Activated CD4-positive, alpha-beta T cell treated with anti-CD3 and anti-CD28 coated beads, Interleukin-2, amount 10 ng/mL, durations not matched to agents 24 days and 14 days (primary cell): ENCODE results near the gene PRKCA. TPM values are rescaled to one million over a fixed set of nuclear protein-coding genes. Genes with fewer than 3 reads are reported as not detected.

Source experiments
- DNase-seq: peaks from one replicate; pipeline ENCODE4 v3.0.0; 2022
- H3K27ac Mint-ChIP-seq: one replicate; pipeline ENCODE4 v1.8.0; 2022; ENCODE audit warnings: mild to moderate bottlenecking, mixed read lengths
- H3K27me3 Mint-ChIP-seq: one replicate; pipeline ENCODE4 v1.8.0; 2022; ENCODE audit warnings: mixed read lengths
- H3K36me3 Mint-ChIP-seq: one replicate; pipeline ENCODE4 v1.8.0; 2022; ENCODE audit warnings: low read depth, mild to moderate bottlenecking, mixed read lengths
- H3K4me1 Mint-ChIP-seq: one replicate; pipeline ENCODE4 v1.8.0; 2021; ENCODE audit warnings: mixed read lengths
- H3K4me3 Mint-ChIP-seq: one replicate; pipeline ENCODE4 v1.8.0; 2022; ENCODE audit warnings: mild to moderate bottlenecking, moderate library complexity, mixed read lengths
- H3K9me3 Mint-ChIP-seq: one replicate; pipeline ENCODE4 v1.8.0; 2021; ENCODE audit warnings: mixed read lengths
- intact Hi-C: fragments of 100-400 bp; cut with micrococcal nuclease; formaldehyde crosslinking; loops from one replicate; pipeline ENCODE4 v1.15.1; 2023
- total RNA-seq: library from RNA; stranded (reverse); gene quantifications from 2 replicates; pipeline ENCODE4 v1.2.3, GENCODE V29; 2022

Gene PRKCA
- total RNA-seq, 1 donor from 2014 or later: 164 TPM

GRCh38 chr17:66637491-66637890, 335.1 kb downstream of the PRKCA start:
- intact Hi-C loops: loop anchor here (10.0 kb wide), 2 partner anchors 93 to 243 kb away; no protein-coding TSS in a partner anchor
- Mint-ChIP-seq H3K9me3 (no peaks in the 10 kb centered on the region), H3K4me1 (peaks cover 51% of the 10 kb centered on the region), H3K36me3 (peaks cover 27% of the 10 kb centered on the region), H3K4me3 (no peak overlapping the region), H3K27me3 (no peaks in the 10 kb centered on the region), H3K27ac (no peak overlapping the region)
- no peak for DNase-seq

GRCh38 chr17:66638707-66639479, 336.5 kb downstream of the PRKCA start:
- intact Hi-C loops: loop anchor here (10.0 kb wide), 2 partner anchors 94 to 244 kb away; no protein-coding TSS in a partner anchor
- DNase-seq: no peak
- H3K36me3 Mint-ChIP-seq: peaks cover 34% of the 10 kb centered on the region
- H3K9me3 Mint-ChIP-seq: no peaks in the 10 kb centered on the region
- no peaks in the 10 kb centered on the region for H3K27me3 Mint-ChIP-seq
- no peak overlapping the region for H3K4me3 Mint-ChIP-seq
- peak overlapping the region; percentile 74 for H3K27ac Mint-ChIP-seq
- H3K4me1 Mint-ChIP-seq: peaks cover 41% of the 10 kb centered on the region

GRCh38 chr17:66643815-66644710, 341.6 kb downstream of the PRKCA start:
- H3K36me3 Mint-ChIP-seq: peaks cover 52% of the 10 kb centered on the region
- intact Hi-C loops: no loop called here

GRCh38 chr17:66645259-66645658, 342.8 kb downstream of the PRKCA start:
- H3K4me1 Mint-ChIP-seq: peaks cover 21% of the 10 kb centered on the region
- no peaks in the 10 kb centered on the region for H3K9me3 Mint-ChIP-seq
- no peak for DNase-seq
- no peaks in the 10 kb centered on the region for H3K27me3 Mint-ChIP-seq
- intact Hi-C loops: no loop called here
- peaks cover 61% of the 10 kb centered on the region for H3K36me3 Mint-ChIP-seq
- H3K4me3 Mint-ChIP-seq: no peak overlapping the region
- H3K27ac Mint-ChIP-seq: no peak overlapping the region

More at GRCh38 chr17:66643815-66644710, 341.6 kb downstream of the PRKCA start:
- Mint-ChIP-seq H3K27me3 (no peaks in the 10 kb centered on the region), H3K27ac (peak overlapping the region; percentile 2), H3K9me3 (no peaks in the 10 kb centered on the region), H3K4me1 (peaks cover 10% of the 10 kb centered on the region), H3K4me3 (no peak overlapping the region)
- DNase-seq: no peak

GRCh38 chr17:66647391-66647983, 345.1 kb downstream of the PRKCA start:
- intact Hi-C loops: no loop called here
- Mint-ChIP-seq H3K27ac (no peak overlapping the region), H3K9me3 (no peaks in the 10 kb centered on the region), H3K36me3 (peaks cover 67% of the 10 kb centered on the region), H3K27me3 (no peaks in the 10 kb centered on the region), H3K4me3 (no peak overlapping the region), H3K4me1 (peaks cover 30% of the 10 kb centered on the region)
- no peak for DNase-seq

- H3K4me1 Mint-ChIP-seq: peaks cover 45% of the 10 kb centered on the region
- H3K9me3 Mint-ChIP-seq: peaks cover 4% of the 10 kb centered on the region
- H3K36me3 Mint-ChIP-seq: peaks cover 77% of the 10 kb centered on the region
- H3K27me3 Mint-ChIP-seq: no peaks in the 10 kb centered on the region
- peak overlapping the region; percentile 5 for H3K4me3 Mint-ChIP-seq
- intact Hi-C loops: no loop called here
- DNase-seq: no peak
- no peak overlapping the region for H3K27ac Mint-ChIP-seq
Observed at GRCh38 chr17:66649818-66650543, 347.6 kb downstream of the PRKCA start.

GRCh38 chr17:66650544-66650877, 348.1 kb downstream of the PRKCA start:
- Mint-ChIP-seq H3K27me3 (no peaks in the 10 kb centered on the region), H3K4me1 (peaks cover 49% of the 10 kb centered on the region), H3K4me3 (no peak overlapping the region), H3K9me3 (peaks cover 4% of the 10 kb centered on the region), H3K27ac (peak overlapping the region; percentile 38), H3K36me3 (peaks cover 77% of the 10 kb centered on the region)
- intact Hi-C loops: no loop called here
- DNase-seq: no peak

- H3K4me3 Mint-ChIP-seq: peak overlapping the region; percentile 47
- intact Hi-C loops: loop anchor here (1.0 to 2.0 kb wide), 2 partner anchors 14 to 20 kb away; no protein-coding TSS in a partner anchor
- peaks cover 15% of the 10 kb centered on the region for H3K9me3 Mint-ChIP-seq
Observed at GRCh38 chr17:66652840-66653507, 350.6 kb downstream of the PRKCA start.

GRCh38 chr17:66654106-66654740, 351.8 kb downstream of the PRKCA start:
- intact Hi-C loops: no loop called here
- Mint-ChIP-seq H3K27ac (peak overlapping the region; percentile 34), H3K4me3 (no peak overlapping the region), H3K9me3 (peaks cover 15% of the 10 kb centered on the region), H3K36me3 (peaks cover 92% of the 10 kb centered on the region), H3K27me3 (no peaks in the 10 kb centered on the region), H3K4me1 (peaks cover 60% of the 10 kb centered on the region)
- no peak for DNase-seq

More at GRCh38 chr17:66652840-66653507, 350.6 kb downstream of the PRKCA start:
- Mint-ChIP-seq H3K4me1 (peaks cover 61% of the 10 kb centered on the region), H3K27ac (peak overlapping the region; percentile 86), H3K36me3 (peaks cover 85% of the 10 kb centered on the region), H3K27me3 (no peaks in the 10 kb centered on the region)
- DNase-seq: peak; percentile 70

- H3K27ac Mint-ChIP-seq: peak overlapping the region; percentile 34
- H3K27me3 Mint-ChIP-seq: no peaks in the 10 kb centered on the region
- intact Hi-C loops: no loop called here
- peaks cover 90% of the 10 kb centered on the region for H3K36me3 Mint-ChIP-seq
- no peak for DNase-seq
- H3K4me3 Mint-ChIP-seq: no peak overlapping the region
- peaks cover 54% of the 10 kb centered on the region for H3K4me1 Mint-ChIP-seq
- H3K9me3 Mint-ChIP-seq: peaks cover 17% of the 10 kb centered on the region
Observed at GRCh38 chr17:66654764-66655163, 352.4 kb downstream of the PRKCA start.

- H3K27me3 Mint-ChIP-seq: no peaks in the 10 kb centered on the region
- peak overlapping the region; percentile 9 for H3K4me3 Mint-ChIP-seq
- H3K9me3 Mint-ChIP-seq: peaks cover 20% of the 10 kb centered on the region
- no peak for DNase-seq
- H3K27ac Mint-ChIP-seq: peak overlapping the region; percentile 80
- intact Hi-C loops: no loop called here
- H3K4me1 Mint-ChIP-seq: peaks cover 51% of the 10 kb centered on the region
- H3K36me3 Mint-ChIP-seq: peaks cover 90% of the 10 kb centered on the region
Observed at GRCh38 chr17:66655461-66655860, 353.0 kb downstream of the PRKCA start.

- Mint-ChIP-seq H3K9me3 (peaks cover 20% of the 10 kb centered on the region), H3K4me1 (peaks cover 48% of the 10 kb centered on the region), H3K36me3 (peaks cover 87% of the 10 kb centered on the region), H3K4me3 (peak overlapping the region; percentile 9), H3K27ac (peak overlapping the region; percentile 80), H3K27me3 (no peaks in the 10 kb centered on the region)
- intact Hi-C loops: loop anchor here (1.0 kb wide), 1 partner anchor 11 kb away; no protein-coding TSS in a partner anchor
- DNase-seq: peak; percentile 67
Observed at GRCh38 chr17:66655861-66656260, 353.4 kb downstream of the PRKCA start.
